Vagina (tissue), 2 donors: ENCODE results near the gene TCN1. TPM values are rescaled to one million over a fixed set of nuclear protein-coding genes. Genes with fewer than 3 reads are reported as not detected.
"Not testable (repeated sequence)": the region's sequence is repeated elsewhere in the genome, so short reads cannot be mapped to it uniquely, and the experiment has no call there.

ENCODE experiments used
- DNase-seq, 2 donors: peaks; one replicate each; pipeline ENCODE4 v3.0.0-alpha.2; 2017; ENCODE audit errors: extremely low spot score in 2 of 2
- H3K27ac ChIP-seq: fragments of 200-600 bp; sonication (generic); one replicate; pipeline ENCODE4 v1.5.1; 2019
- H3K27me3 ChIP-seq: fragments of 200-600 bp; sonication (generic); one replicate; pipeline ENCODE4 v1.5.1; 2019
- H3K36me3 ChIP-seq, 2 donors: fragments of 200-600 bp; sonication (generic); one replicate each; pipeline ENCODE4 v1.5.1; 2017 to 2019
- H3K4me1 ChIP-seq: fragments of 200-600 bp; sonication (generic); one replicate; pipeline ENCODE4 v1.5.1; 2019
- H3K4me3 ChIP-seq, 2 donors: fragments of 200-600 bp; sonication (generic); 1 replicate in 1 of 2; 2 replicates in 1 of 2; pipeline ENCODE4 v1.5.1; 2016 to 2019
- H3K9me3 ChIP-seq: fragments of 200-600 bp; sonication (generic); one replicate; pipeline ENCODE4 v1.5.1; 2019
- POLR2A ChIP-seq, 2 donors: fragments of 450-650 bp; IDR thresholded peaks; one replicate each; pipeline ENCODE4 v1.6.1; 2017; ENCODE audit warnings: antibody characterized with exemption in 2 of 2, mild to moderate bottlenecking in 2 of 2, moderate library complexity in 2 of 2
- POLR2AphosphoS5 ChIP-seq, 2 donors: sonication (generic); formaldehyde crosslinking; IDR thresholded peaks; one replicate each; pipeline ENCODE4 v1.9.0; 2017; ENCODE audit warnings: antibody characterized with exemption in 2 of 2, mild to moderate bottlenecking in 2 of 2, low read depth in 1 of 2; ENCODE audit not compliant: insufficient read depth in 1 of 2
- intact Hi-C: fragments of 100-400 bp; cut with DNase I; formaldehyde crosslinking; loops from one replicate; pipeline ENCODE4 v1.15.1; 2023
- total RNA-seq: library from RNA; depleted of rRNA; stranded (reverse); fragments of >200 nt; gene quantifications from one replicate; pipeline ENCODE4 v1.2.3, GENCODE V29; 2016
- TF ChIP-seq, protein P1 (sequence below), 3 experiments: fragments of 450-650 bp in 2 of 3; fragments of 200-600 bp in 1 of 3; sonication (generic) in 1 of 3; IDR thresholded peaks; one replicate each; pipeline ENCODE4 v1.5.1; 2017 to 2019; ENCODE audit warnings: antibody characterized with exemption in 3 of 3, mild to moderate bottlenecking in 2 of 3, moderate library complexity in 2 of 3

TCN1 gene
- total RNA-seq, 1 donor from 2014 or later, result 8.1 TPM

DNA sequence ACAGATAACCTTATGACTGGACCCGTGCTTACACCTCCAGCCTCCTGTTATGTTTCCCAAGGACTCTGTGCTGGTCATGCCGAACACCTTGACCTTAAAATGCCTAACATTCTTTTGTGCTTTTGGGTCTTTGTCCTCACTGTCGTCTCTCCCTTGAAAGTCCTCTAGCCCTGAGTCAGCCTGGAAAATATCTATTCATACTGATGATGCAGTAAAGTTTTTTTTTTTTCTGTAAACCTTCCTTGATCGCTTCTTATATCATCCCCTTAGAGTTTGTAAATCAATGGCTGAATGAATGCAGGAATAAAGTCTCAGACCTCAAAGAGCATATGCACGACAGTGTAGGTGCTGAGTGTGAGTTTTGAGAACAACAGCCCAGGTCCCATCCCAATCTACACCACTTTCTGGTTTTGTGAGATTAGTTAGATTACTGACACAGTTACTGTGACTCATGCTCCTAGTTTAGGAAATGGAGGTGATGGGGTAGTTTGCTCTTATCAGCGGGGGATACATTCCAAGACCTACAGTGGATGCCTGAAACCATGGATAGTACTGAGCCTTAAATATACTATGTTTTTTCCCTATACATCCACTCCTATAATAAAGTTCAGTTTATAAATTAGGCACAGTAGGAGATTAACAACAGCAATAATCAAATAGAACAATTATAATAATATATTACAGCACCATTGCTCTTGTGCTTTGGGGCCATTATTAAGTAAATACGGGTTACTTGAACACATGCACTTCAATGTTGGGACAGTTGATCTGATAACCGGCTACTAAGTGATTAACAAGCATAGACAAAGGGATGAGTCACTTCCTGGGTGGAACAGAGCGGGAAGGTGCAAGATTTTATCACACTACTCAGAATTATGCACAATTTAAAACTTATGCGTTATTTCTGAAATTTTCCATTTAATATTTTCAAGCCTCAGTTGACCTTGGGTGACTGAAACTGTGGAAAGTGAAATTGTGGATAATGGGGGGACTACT is 8.6 kb downstream of the TCN1 start:
- H3K36me3 ChIP-seq, result no peaks in the 10 kb centered on the region
- no peak for DNase-seq
- H3K4me3 ChIP-seq, result no peak overlapping the region
- intact Hi-C loops, result no loop called here
- TF ChIP-seq, protein P1, sequence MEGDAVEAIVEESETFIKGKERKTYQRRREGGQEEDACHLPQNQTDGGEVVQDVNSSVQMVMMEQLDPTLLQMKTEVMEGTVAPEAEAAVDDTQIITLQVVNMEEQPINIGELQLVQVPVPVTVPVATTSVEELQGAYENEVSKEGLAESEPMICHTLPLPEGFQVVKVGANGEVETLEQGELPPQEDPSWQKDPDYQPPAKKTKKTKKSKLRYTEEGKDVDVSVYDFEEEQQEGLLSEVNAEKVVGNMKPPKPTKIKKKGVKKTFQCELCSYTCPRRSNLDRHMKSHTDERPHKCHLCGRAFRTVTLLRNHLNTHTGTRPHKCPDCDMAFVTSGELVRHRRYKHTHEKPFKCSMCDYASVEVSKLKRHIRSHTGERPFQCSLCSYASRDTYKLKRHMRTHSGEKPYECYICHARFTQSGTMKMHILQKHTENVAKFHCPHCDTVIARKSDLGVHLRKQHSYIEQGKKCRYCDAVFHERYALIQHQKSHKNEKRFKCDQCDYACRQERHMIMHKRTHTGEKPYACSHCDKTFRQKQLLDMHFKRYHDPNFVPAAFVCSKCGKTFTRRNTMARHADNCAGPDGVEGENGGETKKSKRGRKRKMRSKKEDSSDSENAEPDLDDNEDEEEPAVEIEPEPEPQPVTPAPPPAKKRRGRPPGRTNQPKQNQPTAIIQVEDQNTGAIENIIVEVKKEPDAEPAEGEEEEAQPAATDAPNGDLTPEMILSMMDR (IDR thresholded peaks at IDR 0.05), result no peak
- TF ChIP-seq POLR2A (IDR thresholded peaks at IDR 0.05), result no peak
- no peak for TF ChIP-seq POLR2AphosphoS5 (IDR thresholded peaks at IDR 0.05; ENCODE audit: insufficient read depth in 1 of 2, low read depth in 1 of 2)
- no peak overlapping the region for H3K27ac ChIP-seq
- H3K9me3 ChIP-seq, result no peaks in the 10 kb centered on the region
- no peaks in the 10 kb centered on the region for H3K27me3 ChIP-seq
- H3K4me1 ChIP-seq, result no peaks in the 10 kb centered on the region

DNA sequence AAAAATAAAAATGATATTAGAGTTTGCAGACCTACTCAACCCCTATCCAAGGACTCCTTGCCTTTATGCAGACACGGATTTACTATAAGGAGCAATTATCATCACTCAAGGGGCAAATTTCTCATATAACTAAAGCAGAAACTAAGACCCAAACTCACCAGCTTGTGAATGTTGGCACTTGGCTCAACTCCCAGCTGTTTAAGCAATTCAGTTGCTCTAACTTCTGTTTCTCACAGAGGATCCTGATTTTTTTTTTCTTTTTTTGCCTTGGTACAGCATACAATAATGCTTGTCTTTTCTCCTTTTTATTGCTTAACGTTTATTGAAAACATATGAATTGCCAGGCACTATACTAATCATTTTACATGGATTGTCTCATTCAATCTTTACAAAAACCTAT is 11.4 kb downstream of the TCN1 start:
- H3K27ac ChIP-seq, result no peak overlapping the region
- no peaks in the 10 kb centered on the region for H3K27me3 ChIP-seq
- H3K4me3 ChIP-seq, result no peak overlapping the region
- intact Hi-C loops, result no loop called here
- DNase-seq, result no peak
- no peaks in the 10 kb centered on the region for H3K9me3 ChIP-seq
- H3K4me1 ChIP-seq, result no peaks in the 10 kb centered on the region
- no peak for TF ChIP-seq POLR2A (IDR thresholded peaks at IDR 0.05)
- no peak for TF ChIP-seq POLR2AphosphoS5 (IDR thresholded peaks at IDR 0.05; ENCODE audit: insufficient read depth in 1 of 2, low read depth in 1 of 2)
- TF ChIP-seq, protein P1 (IDR thresholded peaks at IDR 0.05), result no peak
- no peaks in the 10 kb centered on the region for H3K36me3 ChIP-seq

DNA sequence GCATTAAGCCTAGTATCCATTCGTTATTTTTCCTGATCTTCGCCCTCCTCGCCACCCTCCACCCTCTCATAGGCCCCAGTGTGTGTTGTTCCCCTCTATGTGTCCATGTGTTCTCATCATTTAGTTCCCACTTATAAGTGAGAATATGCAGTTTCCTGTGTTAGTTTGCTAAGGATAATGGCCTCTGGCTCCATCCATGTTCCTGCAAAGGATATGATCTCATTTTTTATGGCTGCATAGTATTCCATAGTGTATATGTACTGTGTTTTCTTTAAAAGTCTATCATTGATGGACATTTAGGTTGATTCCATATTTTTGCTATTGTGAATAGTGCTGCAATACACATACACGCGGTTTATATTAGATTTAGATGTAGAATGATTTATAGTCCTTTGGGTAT is 14.9 kb downstream of the TCN1 start:
- H3K9me3 ChIP-seq, H3K27ac ChIP-seq, DNase-seq, H3K36me3 ChIP-seq, H3K4me3 ChIP-seq, H3K27me3 ChIP-seq, intact Hi-C loops, H3K4me1 ChIP-seq: not testable (repeated sequence)

DNA sequence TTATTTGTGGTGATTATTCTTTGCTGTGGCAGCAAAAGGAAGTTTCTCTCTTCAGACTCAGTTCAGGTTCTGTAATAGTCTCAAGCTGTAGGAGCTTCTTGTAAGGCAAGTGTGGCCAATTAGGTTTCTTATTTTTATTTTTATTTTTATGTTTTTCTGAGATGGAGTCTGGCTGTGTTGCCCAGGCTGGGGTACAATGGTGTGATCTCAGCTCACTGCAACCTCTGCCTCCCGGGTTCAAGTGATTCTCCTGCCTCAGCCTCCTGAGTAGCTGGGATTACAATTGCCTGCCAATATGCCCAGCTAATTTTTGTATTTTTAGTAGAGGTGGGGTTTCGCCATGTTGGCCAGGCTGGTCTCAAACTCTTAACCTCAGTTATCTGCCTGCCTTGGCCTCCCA is 16.7 kb downstream of the TCN1 start:
- H3K36me3 ChIP-seq, H3K27me3 ChIP-seq, H3K27ac ChIP-seq, intact Hi-C loops, DNase-seq, H3K4me1 ChIP-seq, H3K4me3 ChIP-seq, H3K9me3 ChIP-seq: not testable (repeated sequence)

DNA sequence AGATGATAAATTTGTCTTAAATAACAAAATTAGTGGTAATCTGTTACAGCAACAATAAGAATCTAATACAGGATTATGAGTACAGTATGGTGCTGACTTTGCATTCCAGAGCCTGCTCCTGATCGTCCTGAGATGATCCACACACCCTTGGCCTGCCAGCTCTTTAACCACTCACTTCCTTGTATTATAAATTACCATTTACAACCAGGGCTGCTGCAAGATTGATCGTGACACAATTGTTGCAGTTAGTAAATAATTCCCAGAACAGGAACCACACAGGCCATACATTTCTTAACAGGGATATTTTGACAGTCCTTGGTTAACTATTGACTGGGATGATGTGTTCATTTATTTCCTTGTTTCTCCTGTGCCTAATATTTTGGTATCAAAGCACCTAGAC is 17.2 kb downstream of the TCN1 start:
- no peak overlapping the region for H3K4me3 ChIP-seq
- H3K9me3 ChIP-seq, result no peaks in the 10 kb centered on the region
- no peaks in the 10 kb centered on the region for H3K27me3 ChIP-seq
- no peak for DNase-seq
- H3K4me1 ChIP-seq, result no peaks in the 10 kb centered on the region
- TF ChIP-seq, protein P1 (IDR thresholded peaks at IDR 0.05), result no peak
- no peak for TF ChIP-seq POLR2AphosphoS5 (IDR thresholded peaks at IDR 0.05; ENCODE audit: insufficient read depth in 1 of 2, low read depth in 1 of 2)
- TF ChIP-seq POLR2A (IDR thresholded peaks at IDR 0.05), result no peak
- H3K27ac ChIP-seq, result no peak overlapping the region
- H3K36me3 ChIP-seq, result no peaks in the 10 kb centered on the region
- intact Hi-C loops, result no loop called here

DNA sequence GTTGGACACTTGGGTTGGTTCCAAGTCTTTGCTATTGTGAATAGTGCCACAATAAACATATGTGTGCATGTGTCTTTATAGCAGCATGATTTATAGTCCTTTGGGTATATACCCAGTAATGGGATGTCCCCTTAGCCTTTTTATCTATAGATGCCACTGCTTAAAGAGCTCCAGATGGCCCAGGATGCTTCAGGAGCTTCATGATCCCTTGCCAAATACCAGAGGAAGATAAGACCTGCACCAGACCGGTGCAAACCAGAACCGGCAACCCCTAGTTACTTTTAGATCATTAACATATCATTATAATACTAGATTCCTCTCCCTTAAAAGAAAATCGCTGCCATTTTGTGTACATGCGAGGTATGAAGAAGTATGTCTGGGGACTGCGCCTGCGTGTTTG is 17.8 kb downstream of the TCN1 start:
- H3K9me3 ChIP-seq, H3K27ac ChIP-seq, H3K4me3 ChIP-seq, H3K36me3 ChIP-seq, H3K4me1 ChIP-seq, H3K27me3 ChIP-seq, intact Hi-C loops, DNase-seq: not testable (repeated sequence)
